GM12872 (cell line): ENCODE measurements around the gene XPNPEP1.

Experiments used
- TF ChIP-seq, protein P1 (sequence below): IDR thresholded peaks from 3 replicates; pipeline ENCODE4 v1.5.1; 2011; ENCODE audit warnings: low read depth, mild to moderate bottlenecking, low read length, moderate library complexity; ENCODE audit not compliant: insufficient read depth

The XPNPEP1 gene

DNA sequence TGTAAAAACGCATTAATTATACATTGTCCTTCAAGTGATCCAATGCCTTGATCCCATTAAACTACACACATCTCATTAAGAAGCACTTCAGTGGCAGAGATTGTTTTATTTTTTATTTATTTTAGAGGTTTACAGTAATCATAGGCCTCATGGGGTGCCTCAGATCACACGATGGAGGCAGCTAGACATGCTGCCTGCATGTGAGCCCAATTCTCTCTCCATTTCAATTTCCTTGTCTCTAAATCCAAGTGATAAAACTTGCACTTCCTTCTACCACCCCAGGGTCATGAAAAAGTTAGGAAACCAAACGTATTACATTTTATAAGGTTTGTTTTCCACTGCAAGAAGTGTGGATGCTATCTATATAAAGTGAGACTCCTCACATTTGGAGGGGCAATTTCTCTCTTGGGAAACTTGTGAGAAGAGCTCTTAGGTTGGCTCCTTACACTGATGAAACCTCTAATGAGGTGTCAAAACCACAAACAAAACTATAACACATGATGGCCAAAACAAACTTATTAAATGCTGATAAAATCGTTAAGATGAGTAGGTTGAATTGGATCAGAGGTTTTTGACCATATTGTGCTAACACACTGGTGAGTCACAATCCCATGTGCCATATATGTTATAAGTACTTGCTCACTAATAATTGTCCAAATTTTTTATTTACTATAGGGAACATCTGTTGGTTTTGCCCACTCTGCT, 22.3 kb upstream of the XPNPEP1 start:
- TF ChIP-seq, protein P1, sequence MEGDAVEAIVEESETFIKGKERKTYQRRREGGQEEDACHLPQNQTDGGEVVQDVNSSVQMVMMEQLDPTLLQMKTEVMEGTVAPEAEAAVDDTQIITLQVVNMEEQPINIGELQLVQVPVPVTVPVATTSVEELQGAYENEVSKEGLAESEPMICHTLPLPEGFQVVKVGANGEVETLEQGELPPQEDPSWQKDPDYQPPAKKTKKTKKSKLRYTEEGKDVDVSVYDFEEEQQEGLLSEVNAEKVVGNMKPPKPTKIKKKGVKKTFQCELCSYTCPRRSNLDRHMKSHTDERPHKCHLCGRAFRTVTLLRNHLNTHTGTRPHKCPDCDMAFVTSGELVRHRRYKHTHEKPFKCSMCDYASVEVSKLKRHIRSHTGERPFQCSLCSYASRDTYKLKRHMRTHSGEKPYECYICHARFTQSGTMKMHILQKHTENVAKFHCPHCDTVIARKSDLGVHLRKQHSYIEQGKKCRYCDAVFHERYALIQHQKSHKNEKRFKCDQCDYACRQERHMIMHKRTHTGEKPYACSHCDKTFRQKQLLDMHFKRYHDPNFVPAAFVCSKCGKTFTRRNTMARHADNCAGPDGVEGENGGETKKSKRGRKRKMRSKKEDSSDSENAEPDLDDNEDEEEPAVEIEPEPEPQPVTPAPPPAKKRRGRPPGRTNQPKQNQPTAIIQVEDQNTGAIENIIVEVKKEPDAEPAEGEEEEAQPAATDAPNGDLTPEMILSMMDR: no peak

DNA sequence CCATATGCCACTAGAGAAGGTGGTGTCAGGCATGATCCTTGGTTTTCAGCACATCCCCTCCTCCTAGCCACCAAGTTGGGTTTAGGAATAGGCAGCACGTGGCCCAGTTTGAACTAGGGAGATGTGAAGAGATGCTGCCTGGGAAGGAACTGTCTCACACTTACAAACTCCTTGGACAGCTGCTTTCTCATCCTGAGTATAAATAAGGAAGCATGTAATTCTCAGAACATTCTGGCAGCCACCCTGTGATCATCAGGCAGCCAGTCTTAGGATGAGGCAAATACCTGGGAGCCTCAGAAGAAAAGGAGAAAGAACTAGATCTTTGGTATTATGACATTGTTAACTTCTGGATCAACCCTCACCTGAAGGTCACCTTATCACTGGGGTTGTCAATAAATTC, 21.3 kb upstream of the XPNPEP1 start:
- TF ChIP-seq, protein P1: no peak

DNA sequence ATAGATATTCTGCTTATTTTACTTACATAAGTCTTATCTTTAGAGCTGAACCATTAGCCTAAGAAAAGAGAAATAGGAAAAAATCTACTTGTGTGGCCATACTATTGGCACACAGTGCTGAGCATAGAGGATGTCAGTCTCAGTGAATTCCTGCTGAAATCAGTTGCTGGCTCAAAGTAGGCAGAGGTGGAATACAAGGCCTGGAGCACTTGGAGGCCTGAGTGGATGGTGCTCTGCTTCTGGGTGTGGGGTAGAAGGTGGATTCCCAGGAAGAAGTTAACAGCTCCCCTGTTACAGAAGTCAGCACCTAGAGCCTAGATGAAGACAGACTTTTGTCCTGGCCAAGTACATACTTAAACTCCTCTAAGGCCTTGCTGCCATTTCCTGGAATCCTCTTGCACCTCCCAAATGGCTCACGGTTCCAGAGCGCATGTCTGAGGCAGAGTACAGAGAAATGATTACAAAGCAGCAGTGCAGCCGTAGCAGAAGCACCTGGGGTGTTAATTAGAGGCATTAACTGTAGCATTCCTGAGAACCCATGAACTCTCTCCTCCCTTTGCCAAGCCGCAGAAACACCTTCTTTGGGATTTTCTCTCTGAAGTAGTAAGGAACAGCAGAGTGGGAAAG, 18.0 kb upstream of the XPNPEP1 start:
- TF ChIP-seq, protein P1: no peak

DNA sequence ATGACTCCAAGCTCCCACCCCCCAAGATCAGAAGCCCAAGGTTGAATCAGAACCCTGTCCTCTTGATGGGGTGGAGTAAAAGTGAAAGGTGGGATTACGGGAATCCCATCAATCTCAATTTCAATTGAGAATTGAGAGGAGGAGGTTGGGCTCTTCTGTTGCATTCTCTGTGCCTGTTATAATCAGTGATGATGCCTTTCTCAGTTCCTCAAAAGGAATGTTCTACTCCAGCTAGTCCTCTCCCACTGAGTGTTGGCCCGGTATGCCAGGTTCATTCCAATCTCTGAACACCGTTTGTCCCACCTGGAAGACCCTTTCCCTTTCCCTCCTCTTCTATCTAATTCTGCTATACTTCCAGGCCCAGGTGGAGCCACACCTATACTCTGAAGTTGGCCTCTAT, 17.2 kb upstream of the XPNPEP1 start:
- TF ChIP-seq, protein P1: no peak

DNA sequence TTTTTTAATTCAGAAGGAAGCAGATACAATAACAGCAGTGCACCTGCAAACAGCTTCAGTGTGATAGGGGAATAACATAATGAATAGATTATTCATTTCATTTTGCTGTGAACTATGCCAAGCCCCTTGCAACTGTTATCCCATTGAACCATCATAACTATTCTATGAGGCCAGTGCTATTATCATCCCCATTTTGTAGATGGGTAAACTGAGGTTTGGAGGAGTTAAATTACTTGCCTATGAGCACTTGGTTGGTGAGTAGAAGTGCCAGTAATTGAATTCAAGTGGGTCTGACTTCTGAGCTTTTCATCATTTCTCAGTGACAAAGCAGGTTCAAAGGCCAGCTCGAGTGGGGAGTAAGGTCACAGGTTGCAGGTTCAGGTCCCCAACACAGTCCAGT, 16.8 kb upstream of the XPNPEP1 start:
- TF ChIP-seq, protein P1: no peak

DNA sequence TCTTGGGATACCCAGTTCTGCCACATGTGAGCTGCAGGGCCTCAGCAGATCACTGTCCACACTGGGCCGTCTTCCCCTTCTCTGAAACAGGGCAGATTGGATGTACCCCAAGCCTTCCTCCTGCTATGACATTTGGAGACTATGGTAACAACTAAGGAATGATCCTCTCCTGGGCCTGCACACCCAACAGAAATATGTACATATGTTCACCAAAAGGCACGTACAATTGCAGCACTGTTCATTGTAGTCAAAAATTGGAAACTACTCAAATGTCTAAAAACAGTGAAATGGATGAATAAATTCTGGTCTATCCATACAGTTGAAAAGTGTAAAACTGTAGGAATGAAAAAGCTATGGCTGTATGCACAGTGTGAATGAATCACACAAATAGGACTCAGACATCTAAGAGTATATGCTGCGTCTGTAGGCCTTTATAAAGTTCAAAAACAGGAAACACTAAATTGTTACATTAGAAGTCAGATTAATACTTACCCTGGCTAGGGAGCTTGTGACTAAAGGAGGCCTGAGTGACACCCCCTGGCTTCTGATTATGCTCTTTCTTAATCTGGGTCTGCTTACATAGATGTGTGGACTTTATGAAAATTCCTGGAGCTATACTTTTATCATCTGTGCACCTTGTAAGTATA, 16.1 kb upstream of the XPNPEP1 start:
- TF ChIP-seq, protein P1: no peak

DNA sequence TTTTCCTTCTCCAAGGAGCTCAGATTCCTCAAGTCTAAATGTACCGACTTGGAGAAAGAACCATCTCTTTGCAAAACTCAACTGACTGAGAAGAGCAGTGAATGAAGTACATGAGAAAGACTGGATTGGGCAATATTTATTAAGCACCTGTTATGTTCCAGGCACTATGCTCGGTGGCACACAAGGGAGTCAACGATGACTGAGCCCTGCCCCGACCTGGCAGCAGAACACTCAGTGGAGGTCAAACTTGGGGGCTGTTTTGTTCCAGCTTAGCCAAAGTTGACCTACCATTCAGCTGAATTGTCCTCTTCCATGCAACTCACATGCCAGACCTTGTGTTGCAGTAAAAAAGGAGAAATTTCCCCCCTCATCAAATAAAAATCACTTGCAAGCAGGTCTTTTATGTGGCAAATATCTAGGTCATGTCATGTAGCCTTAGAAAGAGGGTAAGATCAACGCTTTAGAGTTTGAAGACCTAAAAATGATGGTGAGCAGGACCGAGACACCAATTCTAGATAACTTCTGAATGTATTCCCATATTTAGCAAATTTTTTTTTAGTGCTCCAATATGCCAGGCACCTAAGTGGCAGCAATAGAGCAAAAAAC, 14.3 kb upstream of the XPNPEP1 start:
- TF ChIP-seq, protein P1: no peak
